Stimulated activated CD4-positive, alpha-beta T cell treated with anti-CD3 and anti-CD28 coated beads, Interleukin-15, amount 100 ng/mL, for 48 hours (primary cell): ENCODE measurements around the gene TEX14.
"Not testable (repeated sequence)": the region's sequence is repeated elsewhere in the genome, so short reads cannot be mapped to it uniquely, and the experiment has no call there.

ENCODE experiments used
- DNase-seq, 2 donors: peaks; one replicate each; pipeline ENCODE4 v3.0.0-alpha.2; 2020; ENCODE audit warnings: low read depth in 2 of 2

The TEX14 gene

DNA sequence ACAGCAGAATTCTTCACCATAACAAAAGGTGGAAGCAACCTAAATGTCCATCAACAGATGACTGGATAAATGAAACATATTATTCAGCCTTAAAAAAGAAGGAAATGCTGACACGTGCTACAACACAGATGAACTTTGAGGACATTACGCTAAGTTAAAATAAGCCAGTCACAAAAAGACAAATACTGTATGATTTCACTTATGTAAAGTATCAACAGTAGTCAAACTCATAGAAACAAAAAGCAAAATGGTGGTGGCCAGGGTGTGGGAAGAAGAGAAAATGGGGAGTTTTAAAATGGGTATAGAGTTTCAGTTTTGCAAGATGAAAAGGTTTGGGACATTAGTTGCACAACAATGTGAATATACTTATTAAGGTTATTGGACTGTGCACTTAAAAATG is 127.6 kb downstream of the TEX14 start:
- no peak for DNase-seq

DNA sequence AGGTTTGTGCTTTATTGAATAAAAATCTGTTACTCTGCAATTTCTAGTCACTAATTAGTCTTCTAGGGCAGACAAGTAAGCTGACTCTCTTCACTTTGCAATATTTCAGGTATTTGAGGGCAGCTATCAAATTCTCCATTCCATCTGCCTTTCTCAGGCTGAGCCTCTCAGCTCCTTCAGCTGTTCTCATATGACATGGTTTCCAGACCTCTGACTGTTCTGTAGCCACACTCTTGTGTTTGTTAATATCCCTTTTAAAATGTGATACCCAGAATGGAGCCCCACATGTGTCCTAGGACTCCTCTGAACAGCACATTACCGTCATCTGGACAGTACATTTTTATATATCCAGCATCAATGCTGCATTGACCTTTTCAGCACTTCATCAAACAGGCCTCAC is 131.3 kb downstream of the TEX14 start:
- no peak for DNase-seq

DNA sequence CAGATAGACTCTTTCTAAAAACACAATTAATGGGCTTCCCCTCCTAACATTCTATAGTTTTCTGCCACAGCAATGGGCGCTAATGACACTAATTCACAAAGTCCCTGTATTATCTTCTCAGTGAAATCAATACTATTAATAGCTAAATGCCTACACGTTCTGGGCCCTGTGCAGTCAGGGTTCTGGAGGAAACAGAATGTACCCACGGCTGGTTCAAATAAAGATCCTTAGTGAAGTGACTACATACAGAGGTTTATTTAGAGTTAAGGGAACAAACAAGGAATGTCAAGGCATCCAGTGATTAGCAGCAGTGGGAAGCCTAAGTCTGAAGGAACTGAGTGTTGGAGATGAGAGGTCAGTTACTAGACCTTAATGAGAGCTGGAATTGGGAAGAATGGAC is 133.9 kb downstream of the TEX14 start:
- DNase-seq = no peak

DNA sequence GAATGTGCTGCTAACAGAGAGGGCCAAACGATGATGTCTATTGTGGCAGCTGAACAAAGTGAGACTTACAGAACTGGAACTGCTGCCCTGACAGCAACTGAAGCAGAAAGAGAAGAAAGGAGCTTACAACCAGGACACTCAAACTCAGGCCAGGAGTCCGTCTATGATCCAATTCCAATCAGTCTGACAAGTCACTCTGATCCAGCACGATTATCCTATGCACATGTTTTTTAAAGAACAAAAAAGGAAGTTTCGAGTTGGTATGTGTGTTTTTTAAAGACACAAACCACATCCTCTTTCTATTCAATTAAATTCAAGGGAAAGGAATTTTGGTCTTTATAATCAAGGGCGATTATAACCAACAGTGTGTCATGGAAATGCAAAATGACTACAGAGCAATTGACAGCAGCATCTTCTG is 135.0 kb downstream of the TEX14 start:
- DNase-seq = no peak

DNA sequence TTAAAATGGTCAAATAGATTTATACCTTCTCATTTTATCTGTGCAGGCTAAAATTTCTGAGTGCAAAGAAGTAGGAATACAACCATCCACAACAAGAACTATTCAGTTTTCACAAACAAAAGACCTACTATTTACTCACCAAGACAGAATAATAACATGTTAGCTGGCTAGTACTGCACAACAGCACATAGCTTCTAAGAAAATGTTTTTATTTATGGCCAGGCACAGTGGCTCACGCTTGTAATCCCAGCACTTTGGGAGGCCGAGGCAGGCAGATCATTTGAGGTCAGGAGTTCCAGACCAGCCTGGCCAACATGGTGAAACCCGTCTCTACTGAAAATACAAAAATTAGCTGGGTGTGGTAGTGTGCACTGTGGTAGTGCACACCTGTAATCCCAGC is 136.7 kb downstream of the TEX14 start:
- DNase-seq = not testable (repeated sequence)

DNA sequence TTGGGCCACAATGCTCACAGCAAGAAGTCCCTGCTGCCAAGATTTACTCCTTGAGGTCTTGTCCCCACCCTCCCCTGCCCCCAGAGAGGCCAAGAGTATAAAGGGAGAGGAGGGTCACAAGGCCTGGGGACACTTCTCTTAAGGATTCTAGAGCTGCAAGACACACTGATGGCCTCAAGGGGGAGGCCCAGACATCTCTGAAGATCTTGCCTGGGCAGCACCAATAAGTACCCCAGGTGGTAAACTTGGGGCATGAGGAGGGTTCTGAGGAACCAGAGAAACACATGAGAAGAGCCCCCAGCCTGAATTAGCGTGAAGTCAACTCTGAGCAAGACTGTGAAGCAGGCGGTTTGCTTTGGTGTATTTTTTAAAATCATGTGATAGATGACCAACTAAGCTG is 150.6 kb downstream of the TEX14 start:
- no peak for DNase-seq

DNA sequence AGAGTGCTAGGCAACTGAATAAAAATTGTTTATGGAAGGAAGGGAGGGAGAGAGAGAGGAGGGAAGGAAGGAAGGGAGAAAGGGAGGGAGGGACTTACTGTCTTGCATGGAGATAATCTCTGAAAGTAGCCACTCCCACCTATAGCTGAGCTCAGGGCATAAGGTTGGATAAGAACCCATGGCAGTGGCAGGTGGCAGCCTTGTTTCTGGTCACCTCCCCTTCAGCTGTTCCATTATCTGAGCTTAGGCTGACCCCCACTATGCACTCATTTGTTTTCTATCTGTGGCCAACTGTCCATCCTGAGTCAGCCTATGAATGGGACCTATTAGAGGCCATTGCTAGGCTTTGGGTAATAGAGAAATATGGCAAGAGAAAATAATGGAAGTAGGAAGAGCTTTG is 152.1 kb downstream of the TEX14 start:
- no peak for DNase-seq

DNA sequence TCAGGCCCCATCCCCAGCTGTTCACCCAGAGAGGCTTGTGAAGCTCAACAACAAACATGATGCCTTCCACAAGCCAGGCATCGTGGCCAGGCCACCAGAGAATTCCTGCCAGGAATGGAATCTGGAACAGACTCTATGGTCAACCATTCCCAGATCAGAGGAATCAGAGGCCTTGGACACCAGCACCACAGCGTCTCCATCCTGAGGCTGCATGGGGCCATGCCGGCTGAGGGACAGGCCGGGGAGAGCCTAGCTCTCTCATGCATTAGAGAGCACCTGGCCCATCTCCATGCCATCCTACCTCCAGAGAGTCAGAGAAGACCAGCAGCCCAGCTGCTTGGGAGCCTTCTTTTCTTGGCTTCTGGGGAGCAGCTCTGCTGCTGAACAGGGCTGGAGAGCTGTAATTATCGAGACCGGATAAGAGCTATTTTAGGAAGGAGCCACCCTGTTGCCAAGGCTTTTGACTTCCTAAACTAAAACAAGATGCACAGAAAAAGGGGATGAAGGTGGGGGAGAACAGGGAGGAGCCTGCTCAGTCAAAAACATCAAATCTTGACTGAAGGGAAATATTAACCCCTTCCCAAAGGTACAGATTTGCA is 152.9 kb downstream of the TEX14 start:
- DNase-seq = no peak

DNA sequence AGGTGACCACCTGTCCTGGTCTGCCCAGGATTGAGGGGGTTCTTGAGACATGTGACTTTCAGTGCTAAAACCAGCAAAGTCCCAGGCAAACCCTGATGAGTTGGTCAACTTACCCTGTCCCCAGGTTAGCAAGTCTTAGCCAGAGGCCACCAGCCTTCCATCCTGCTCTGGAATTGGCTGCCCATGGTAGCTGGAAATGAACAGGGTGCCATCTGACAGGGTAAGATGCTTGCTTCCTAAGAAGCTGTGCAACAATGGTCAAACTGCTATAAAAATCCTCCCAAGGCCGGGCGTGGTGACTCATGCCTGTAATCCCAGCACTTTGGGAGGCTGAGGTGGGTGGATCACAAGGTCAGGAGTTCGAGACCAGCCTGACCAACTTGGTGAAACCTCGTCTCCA is 154.6 kb downstream of the TEX14 start:
- DNase-seq = no peak

DNA sequence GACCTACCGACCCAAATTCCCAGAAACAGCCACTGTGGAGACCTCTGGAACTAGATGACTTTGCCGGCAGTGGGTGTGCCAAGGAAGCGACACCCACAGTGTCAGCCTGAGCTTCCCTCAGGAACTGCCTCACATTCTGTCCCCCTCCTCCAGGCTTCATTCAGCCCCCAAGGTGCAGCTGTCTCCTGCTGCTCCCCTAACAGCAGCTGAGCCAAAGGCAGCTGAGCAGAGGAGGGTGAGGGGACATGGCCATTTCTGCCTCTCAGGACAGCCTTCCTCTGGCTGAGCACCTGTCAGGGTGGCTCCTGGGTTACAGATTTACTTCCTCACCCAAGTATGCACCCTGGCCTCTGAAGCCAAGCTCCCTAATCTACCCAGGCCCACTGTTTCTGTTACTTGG is 155.3 kb downstream of the TEX14 start:
- no peak for DNase-seq

DNA sequence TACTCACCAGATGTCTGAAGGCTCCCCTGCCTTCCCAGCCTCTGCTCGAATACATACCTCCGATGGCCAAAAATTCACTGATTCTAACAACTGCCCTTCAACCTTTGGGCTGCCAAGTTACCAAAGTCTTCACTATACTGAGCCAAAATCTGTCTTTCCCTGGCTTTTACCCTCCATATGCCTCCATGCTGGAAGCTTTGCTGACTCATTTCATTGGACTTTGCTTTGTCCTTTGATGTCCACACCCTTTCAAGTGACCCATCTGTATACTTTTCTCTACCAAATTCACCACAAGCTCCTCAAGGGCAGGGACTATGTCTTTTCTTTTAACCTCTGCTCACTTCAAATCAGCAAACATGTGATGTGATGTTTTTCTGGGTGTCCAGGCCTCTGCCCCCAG is 156.4 kb downstream of the TEX14 start:
- no peak for DNase-seq

DNA sequence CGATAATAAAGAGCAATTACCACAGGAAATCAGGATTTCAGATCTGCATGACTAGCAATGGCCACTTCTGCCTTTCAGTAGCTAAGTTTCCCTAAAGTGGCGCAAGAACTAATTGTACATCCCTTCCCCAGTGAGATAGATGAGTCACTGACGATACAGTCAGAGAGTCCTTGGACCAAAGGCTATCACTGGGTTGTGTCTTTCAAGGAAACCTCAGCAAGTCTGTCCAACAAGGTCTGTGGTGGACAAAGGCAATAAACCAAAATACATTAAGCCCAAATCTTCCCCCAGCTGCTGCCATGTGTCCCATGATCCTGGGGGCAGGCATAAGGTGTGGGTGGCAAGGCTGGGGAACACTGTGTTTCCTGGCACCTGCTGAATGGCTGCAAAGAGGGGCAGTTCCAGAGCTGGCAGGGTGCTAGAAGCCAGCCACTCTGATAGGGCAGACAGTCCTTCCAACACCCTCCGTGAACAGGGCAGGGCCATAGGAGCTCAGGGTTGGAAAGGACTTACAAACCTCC is 156.9 kb downstream of the TEX14 start:
- no peak for DNase-seq

DNA sequence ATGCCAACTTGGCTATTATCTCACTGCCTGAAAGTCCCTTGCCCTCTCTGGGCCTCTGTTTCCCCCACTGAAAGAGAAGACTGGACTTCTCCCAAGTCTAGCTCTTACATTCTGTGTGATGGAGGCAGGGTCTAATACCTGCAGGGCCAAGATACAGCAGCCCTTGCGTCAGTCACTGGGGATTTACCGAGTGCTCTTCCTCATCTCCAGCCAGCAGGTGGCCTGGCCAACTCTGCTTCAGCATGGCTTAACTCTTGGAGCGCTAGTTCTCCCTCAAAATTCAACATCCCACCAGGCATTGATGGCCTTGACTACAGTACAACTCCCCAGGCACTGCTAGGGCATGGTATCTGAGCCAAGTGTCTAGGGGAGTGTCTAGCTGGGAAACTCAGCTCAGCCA is 157.5 kb downstream of the TEX14 start:
- no peak for DNase-seq

DNA sequence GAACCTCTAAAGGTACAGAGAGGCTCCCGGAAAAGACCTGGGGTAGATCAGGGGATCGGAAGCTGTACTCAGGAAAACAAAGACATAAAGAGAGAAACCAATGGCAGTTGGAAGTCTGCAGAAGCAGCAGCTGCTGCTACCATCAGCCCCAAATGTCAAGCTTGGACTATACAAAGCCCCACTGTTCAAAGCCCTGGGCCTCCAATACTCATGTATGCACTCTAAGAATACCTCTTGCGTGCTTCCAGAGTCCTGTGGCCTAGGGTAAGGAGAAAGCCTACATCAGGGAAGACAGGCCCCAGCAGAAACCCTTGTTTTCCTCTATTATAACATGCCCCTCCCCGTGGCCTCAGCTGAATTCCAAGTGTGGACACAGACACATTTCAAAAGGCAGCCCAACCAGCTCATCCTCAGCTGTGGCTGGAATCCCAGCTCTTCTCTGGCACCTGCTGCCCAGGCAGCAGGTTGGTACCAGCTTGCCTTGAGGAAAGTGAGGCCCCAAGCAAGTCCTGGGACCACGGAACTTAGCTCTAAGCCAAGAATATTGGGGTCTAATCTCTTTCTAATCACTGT is 158.1 kb downstream of the TEX14 start:
- no peak for DNase-seq

DNA sequence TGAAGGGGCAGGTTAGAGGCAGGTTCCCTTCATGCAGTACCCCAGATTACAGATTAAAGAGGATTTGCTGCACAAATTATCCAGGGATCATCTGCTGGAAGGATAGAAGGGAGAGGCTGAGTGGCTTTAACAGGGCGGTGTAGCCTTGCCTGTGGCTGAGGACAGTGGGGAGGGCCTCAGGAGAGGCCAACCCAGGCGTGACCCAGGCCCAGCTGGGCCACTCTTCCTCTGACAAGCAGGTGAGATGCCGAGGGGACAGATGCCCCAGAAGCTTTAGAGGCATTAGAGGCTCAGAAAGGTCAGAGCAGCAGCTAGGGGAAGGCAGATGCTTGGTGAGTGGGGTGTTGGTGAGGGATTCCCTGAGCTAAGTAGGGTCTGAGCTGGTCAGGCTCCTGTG is 159.3 kb downstream of the TEX14 start:
- no peak for DNase-seq

DNA sequence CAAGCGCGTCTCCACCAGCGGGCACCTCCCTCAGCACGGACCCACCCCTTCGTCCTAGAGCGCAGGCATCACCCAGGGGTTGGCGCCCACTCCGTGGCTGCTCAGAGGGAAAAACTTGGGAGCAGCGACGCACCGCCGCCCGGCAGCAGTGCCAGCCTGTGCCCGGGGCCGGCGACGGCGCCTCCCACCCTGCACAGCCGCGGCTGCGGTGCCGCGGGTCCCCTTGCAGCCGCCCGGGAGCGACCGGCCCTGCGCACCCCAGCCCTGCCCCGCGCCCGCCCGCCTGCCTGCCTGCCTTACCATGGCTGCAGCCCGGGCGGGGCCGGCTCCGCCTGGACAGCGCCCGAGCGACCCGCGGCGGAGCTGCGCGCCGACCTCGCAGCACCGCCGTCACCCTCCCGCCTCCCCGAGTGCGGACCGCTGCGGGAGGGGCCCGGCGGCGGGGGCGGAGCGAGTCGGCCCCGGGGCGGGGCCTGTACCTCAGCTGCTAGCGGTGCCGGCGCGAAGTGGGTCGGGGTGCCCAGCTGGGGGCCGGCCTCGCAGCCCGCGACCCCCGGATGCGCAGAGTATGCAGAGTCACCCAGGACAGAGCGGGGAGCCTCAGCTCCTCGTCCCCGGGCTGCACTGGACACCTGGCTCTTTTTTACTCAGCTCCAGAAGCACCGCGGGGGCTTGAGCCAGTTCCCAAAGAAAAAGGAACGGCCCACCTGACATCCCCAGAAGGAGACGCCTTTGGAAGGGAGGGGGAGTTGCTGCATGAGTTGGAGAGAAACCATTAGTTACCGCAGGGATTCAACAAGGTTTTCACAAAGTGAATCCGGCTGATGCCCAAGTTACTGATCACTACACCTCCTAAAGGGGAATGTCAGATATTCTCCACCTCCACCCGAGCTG is 159.9 kb downstream of the TEX14 start:
- peak in 1 of 2 donors; percentile 28 for DNase-seq

DNA sequence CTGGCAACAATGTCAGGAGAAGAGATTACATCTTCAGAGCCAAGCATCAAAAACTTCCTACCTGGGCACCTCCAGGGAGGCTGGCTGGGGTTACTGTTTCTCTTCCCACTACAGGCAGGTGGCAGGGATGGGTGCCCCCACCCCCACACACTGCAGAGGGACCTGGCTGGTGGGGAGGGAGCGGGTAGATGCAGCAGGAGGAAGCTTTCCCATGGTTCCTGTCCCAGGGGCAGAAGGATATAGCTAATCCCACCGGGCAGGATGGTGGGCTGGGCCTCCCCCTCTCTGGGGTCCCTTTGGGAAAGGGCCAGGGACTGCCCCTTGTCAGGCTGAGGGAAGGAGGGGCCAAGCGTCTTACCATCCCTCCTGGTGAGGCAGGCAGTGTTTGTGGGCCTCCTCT is 160.7 kb downstream of the TEX14 start:
- no peak for DNase-seq

DNA sequence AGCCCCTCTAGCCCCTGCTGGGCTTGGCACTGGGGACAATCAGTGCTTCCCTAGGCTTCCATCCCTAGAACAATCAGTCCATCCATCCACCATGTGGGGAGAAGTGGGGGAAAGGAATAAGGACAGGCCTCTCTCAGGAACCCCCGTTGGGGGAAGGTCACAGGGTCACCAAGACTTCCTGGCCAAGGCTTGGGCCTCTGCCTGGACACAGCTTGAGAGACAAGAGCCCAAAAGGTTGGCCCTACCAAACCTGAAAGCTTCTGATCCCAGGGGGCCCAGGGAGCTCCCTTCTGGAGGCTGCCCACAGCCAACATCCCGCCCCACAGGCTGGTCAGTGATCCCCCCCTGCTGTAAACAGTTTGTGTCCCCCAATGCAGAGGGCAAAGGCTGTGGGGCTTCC is 161.2 kb downstream of the TEX14 start:
- DNase-seq = no peak

DNA sequence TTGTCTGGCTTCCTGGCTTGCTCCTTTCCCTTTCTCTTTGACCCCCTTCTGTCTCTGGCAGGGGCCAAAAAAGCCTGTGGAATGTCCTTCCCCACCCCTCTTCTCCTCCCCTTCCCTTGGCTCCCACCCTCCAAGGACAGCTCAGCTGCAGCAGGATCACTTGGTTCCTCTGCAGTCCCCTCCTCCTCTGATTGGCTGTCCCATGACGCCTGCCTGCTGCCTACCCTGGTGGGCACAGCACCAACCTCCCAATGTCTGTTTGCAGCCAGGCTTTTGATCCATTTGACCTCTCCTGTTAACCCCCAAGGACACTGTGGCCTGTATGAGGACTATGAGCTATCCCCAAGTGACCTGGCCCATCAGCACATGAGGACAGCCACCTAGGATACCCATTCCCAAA is 162.6 kb downstream of the TEX14 start:
- no peak for DNase-seq

DNA sequence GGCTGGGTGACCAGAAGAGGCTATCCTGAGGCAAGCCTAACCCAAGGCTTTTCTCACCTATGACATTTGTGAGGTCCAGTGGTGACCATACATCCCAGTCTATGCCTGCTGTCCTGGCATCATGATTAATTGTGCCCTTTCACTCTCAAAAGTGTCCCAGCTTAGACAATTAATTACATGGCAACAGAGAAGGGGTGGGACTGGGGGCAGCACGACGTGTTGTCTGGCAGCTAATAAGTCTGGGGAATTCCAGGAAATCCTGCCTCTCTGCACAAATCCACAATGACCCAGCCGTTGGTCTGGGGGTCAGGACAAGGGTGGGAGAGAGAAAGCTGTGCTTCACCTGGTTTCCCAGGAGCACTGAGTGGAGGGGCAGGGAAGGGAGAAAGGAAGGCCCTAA is 163.4 kb downstream of the TEX14 start:
- DNase-seq = no peak

DNA sequence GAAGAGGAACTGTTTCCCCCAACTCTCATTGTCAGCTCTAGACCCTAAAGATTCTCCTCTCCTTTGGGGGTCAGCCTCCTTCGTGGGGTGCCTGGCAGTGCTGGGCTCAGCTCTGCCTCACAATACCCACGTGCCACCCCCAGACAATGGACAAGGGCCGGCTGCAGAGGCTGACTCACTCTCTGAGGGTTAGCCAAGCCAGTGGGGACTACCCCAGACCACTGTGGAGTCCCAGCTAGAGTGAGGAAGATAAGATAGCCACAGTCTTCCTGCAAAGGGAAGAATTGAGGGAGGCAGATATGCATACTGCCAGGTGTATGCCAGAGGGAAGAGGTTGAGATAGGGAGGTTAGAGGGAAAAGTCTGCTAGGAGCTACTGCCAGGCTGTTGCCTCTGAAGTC is 163.9 kb downstream of the TEX14 start:
- DNase-seq = no peak

DNA sequence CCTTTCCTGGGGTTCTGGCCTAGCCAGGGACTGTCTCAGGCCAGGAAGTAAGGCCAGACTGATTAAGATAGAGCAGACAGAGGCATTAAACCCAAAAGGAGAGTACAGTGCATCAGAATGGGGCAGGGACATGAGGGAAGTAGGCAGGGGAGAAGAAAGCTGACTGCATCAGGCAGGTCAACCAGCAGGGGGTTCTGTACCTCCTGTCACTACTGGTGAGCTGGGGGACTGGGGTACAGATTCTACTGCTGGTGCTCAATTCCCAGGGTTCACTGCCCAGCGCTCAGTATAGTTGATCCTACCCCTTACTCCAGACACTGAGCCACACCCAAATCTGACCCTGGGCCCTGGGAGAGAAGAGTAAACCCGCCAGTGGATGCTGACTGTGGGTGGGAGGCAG is 164.5 kb downstream of the TEX14 start:
- no peak for DNase-seq

DNA sequence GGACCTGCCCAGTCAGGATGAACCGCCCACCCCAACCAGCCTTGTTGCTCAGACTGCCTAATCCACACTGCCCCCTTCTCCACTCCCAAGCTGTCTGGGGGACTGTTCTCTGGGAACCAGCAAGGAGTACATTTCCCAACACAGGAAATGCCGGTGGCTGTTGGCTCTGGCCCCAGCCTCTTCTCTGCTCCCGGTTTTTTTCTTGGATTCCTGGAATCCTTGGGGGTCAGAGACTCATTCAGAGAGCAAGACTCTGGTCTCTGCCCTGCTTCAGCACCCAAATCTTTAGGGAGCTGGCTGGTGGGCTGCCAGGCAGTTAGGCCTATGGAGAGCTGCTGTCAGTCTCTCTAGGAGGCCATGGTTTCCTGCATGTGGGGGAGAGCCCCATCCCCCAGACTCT is 166.6 kb downstream of the TEX14 start:
- DNase-seq = no peak
